Nephron progenitor cell (in vitro differentiated cells): ENCODE measurements around the gene PRR9.
A peak's percentile ranks its signal among the peaks of the same experiment; 100 is the strongest.
"Not testable (repeated sequence)": the region's sequence is repeated elsewhere in the genome, so short reads cannot be mapped to it uniquely, and the experiment has no call there.

ENCODE experiments used
- DNase-seq: peaks from one replicate; pipeline ENCODE4 v3.0.0; 2021
- H3K27ac Mint-ChIP-seq: 2 replicates; pipeline ENCODE4 v1.8.0; 2021; ENCODE audit warnings: mild to moderate bottlenecking, moderate library complexity, mixed read lengths
- H3K27me3 Mint-ChIP-seq: 2 replicates; pipeline ENCODE4 v1.8.0; 2021; ENCODE audit warnings: mild to moderate bottlenecking, low read depth, mixed read lengths; ENCODE audit not compliant: poor library complexity
- H3K36me3 Mint-ChIP-seq: 2 replicates; pipeline ENCODE4 v1.8.0; 2021; ENCODE audit warnings: low read depth, mixed read lengths
- H3K4me1 Mint-ChIP-seq: 2 replicates; pipeline ENCODE4 v1.8.0; 2021; ENCODE audit warnings: mixed read lengths
- H3K4me3 Mint-ChIP-seq: 2 replicates; pipeline ENCODE4 v1.8.0; 2021; ENCODE audit warnings: mild to moderate bottlenecking, moderate library complexity, mixed read lengths
- H3K9me3 Mint-ChIP-seq: 2 replicates; pipeline ENCODE4 v1.8.0; 2021; ENCODE audit warnings: mild to moderate bottlenecking, moderate library complexity, mixed read lengths
- TF ChIP-seq, protein P1 (sequence below): fragments of 200-600 bp; sonication (generic); IDR thresholded peaks from 2 replicates; pipeline ENCODE4 v1.5.0; 2021; ENCODE audit warnings: antibody characterized with exemption

PRR9 gene

DNA sequence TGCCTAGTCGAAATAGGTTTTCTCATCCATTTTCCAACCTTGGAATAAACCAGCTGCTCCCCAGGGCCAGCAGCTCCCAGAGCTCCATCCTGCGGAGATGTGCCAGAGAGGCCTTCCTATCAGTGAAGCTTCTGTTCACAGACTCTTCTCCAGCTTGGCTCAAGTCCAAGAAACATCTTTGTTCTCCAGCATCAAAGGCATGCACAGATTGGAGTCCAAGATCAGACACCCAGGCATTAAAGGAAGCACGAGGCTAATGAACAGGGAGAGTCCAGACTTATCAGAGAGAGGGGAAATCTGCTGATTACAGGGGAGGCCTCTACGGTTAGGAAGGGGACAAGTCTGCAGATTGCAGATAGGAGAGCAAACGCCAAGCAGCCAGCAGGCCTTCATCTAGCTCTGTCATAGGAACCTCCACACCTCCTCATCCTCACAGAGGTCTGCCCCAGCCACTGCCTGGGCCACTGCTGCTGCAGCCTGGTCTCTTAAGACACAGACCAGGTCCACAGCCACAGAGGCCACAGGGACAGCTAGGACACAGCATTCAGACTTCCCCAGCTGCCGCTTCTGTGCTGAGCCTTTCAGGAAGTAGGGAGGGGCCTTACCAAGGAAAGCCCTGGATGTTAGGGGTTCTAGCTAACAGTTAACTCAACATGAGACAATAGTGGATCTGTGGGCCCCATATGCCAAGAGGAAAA is 3.4 kb downstream of the PRR9 start:
- Mint-ChIP-seq H3K9me3 (peaks cover 10% of the 10 kb centered on the region), H3K27me3 (peaks cover 13% of the 10 kb centered on the region), H3K4me1 (no peaks in the 10 kb centered on the region), H3K27ac (no peak overlapping the region), H3K4me3 (no peak overlapping the region), H3K36me3 (no peaks in the 10 kb centered on the region)
- DNase-seq, result no peak
- TF ChIP-seq, protein P1, sequence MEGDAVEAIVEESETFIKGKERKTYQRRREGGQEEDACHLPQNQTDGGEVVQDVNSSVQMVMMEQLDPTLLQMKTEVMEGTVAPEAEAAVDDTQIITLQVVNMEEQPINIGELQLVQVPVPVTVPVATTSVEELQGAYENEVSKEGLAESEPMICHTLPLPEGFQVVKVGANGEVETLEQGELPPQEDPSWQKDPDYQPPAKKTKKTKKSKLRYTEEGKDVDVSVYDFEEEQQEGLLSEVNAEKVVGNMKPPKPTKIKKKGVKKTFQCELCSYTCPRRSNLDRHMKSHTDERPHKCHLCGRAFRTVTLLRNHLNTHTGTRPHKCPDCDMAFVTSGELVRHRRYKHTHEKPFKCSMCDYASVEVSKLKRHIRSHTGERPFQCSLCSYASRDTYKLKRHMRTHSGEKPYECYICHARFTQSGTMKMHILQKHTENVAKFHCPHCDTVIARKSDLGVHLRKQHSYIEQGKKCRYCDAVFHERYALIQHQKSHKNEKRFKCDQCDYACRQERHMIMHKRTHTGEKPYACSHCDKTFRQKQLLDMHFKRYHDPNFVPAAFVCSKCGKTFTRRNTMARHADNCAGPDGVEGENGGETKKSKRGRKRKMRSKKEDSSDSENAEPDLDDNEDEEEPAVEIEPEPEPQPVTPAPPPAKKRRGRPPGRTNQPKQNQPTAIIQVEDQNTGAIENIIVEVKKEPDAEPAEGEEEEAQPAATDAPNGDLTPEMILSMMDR, result no peak

DNA sequence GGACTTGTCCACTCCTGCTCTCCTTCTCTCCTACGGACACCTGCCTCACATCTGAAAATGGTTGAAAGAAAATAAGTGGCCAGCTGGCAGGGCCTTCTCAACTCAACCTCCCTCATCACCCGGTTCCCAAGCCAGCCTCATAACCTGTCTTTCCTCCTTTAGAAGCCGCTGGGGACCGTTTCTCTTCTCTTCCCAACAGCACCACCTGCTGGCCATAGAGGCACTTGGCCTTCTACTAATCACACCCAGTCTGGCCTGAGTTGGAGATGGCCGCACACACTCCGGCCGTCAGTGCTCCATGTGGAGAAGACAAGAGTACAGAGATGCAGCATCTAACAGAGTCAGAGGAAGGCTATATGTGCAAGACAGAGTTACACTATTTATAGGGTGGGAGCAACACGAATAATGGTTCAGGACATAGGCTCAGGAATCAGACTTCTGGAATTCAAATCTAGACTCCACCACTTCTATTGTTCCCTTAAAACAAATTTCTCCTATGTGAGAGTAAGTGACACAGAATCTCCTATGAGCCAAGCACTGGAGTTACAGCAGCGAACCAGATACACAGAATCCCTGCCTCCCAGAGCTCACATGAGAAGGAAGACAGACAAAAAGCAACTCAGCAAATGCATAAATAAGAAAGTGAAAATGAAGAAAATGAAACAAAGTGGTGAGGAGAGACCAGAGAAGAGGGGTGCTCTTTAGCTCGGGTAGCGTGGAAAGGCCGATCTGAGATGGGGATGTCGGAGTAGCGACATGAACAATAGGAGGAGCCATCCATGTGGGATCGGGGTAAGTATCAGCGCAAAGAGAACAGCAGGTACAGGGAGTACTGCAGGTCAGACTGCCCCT is 5.9 kb downstream of the PRR9 start:
- H3K9me3 Mint-ChIP-seq, H3K4me3 Mint-ChIP-seq, H3K4me1 Mint-ChIP-seq, H3K36me3 Mint-ChIP-seq, H3K27ac Mint-ChIP-seq: not testable (repeated sequence)
- peaks cover 10% of the 10 kb centered on the region for H3K27me3 Mint-ChIP-seq
- TF ChIP-seq, protein P1, result peak; percentile 53
- peak; percentile 77 for DNase-seq

DNA sequence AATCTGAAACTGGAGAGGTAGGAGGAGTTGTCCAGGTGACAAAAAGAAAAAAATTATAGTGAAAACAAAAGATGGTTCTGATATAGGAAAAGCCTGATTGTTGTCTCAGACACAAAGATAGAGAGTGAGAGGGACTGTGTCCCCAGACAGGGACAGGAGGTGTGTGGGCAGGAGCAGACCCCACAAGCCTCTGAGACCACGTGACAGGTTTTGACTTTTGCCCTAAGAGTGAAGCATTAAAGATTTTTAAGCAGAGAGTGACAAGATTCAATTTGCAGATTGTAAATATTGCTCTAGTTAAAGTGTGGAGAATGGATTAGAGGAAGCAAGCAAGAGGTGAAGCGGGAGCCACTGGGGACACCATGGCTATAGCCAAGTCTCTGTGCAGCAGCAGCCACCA is 10.4 kb downstream of the PRR9 start:
- Mint-ChIP-seq H3K27me3 (peaks cover 6% of the 10 kb centered on the region), H3K4me1 (no peaks in the 10 kb centered on the region), H3K9me3 (peaks cover 11% of the 10 kb centered on the region), H3K27ac (no peak overlapping the region), H3K4me3 (no peak overlapping the region), H3K36me3 (no peaks in the 10 kb centered on the region)
- TF ChIP-seq, protein P1, result no peak
- DNase-seq, result no peak

DNA sequence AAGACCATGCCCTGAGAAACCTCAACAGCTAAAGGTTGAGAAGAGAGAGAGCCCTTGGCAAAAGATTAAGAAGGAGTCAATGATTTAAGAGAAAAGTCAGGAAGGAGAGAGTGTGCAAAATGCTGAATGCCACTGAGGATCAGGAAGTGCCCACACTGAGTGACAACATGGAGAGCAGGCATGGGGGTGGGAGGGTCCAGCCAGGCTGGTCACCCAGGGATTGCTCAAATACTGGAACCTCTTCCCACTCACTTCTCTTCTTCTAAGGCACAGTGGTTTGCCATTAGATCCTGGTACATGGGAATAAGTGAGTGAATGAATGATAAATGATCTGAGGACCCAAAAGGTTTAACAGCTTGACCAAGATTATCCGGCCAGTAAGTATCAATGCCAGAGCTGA is 11.1 kb downstream of the PRR9 start:
- no peak overlapping the region for H3K27ac Mint-ChIP-seq
- H3K9me3 Mint-ChIP-seq, result peaks cover 15% of the 10 kb centered on the region

DNA sequence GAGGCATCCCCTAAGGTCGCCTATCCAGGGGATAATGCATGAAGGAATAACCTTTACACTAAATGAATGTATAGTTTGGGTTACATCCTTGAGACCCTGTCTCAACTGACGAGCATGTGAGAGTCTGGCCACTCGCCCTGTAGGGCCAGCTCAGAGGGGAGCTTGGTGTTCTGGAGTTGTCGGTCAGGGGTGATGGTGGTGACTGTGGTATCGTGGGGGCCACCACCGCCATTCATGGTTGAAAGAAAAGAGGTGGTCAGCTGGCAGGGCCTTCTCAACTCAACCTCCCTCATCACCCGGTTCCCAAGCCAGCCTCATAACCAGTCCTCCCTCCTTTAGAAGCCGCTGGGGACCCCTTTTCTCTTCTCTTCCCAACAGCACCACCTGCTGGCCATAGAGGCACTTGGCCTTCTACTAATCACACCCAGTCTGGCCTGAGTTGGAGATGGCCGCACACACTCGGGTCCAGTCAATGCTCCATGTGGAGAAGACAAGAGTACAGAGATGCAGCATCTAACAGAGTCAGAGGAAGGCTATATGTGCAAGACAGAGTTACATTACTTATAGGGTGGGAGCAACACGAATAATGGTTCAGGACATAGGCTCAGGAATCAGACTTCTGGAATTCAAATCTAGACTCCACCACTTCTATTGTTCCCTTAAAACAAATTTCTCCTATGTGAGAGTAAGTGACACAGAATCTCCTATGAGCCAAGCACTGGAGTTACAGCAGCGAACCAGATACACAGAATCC is 11.9 kb downstream of the PRR9 start:
- not testable (repeated sequence) for H3K27me3 Mint-ChIP-seq, H3K27ac Mint-ChIP-seq, H3K4me3 Mint-ChIP-seq, H3K4me1 Mint-ChIP-seq, H3K36me3 Mint-ChIP-seq
- TF ChIP-seq, protein P1, result peak; percentile 42
- DNase-seq, result peak; percentile 71
- peaks cover 15% of the 10 kb centered on the region for H3K9me3 Mint-ChIP-seq

More for the DNA sequence above, 11.1 kb downstream of the PRR9 start:
- DNase-seq, result no peak
- Mint-ChIP-seq H3K4me1 (no peaks in the 10 kb centered on the region), H3K4me3 (no peak overlapping the region), H3K27me3 (peaks cover 2% of the 10 kb centered on the region), H3K36me3 (no peaks in the 10 kb centered on the region)
- TF ChIP-seq, protein P1, result no peak
